ENCODE measurements around the gene QSER1. TPM values are rescaled to one million over a fixed set of nuclear protein-coding genes. Genes with fewer than 3 reads are reported as not detected.
A peak's percentile ranks its signal among the peaks of the same experiment; 100 is the strongest.

QSER1 gene
- total and polyA plus RNA-seq, 9 of the 15 experiments (the other 6 are each of a cell fraction or from before 2014, with no cell fraction given) = 5.8 to 33.6 (median 22.3) TPM

- TF ChIP-seq SMARCB1 (IDR thresholded peaks at IDR 0.05; ENCODE audit: insufficient read length, low read depth) = no peak
- TF ChIP-seq XRCC3 (IDR thresholded peaks at IDR 0.05) = no peak
- no peak for TF ChIP-seq ZNF512 (tag; IDR thresholded peaks at IDR 0.05)
- no peak for TF ChIP-seq ZNF324 (CRISPR knock-in tag; IDR thresholded peaks at IDR 0.05)
- no peak for TF ChIP-seq ARID2 (IDR thresholded peaks at IDR 0.05)
- no peak for TF ChIP-seq CTCFL (IDR thresholded peaks at IDR 0.05; ENCODE audit: borderline replicate concordance, insufficient read depth, low read depth, low read length, poor library complexity, severe bottlenecking)
- no peak for TF ChIP-seq KAT2B (IDR thresholded peaks at IDR 0.05; ENCODE audit: low read depth, low read length)
- no peak for TF ChIP-seq SMARCC2 (IDR thresholded peaks at IDR 0.05; ENCODE audit: low read depth)
- no peak for TF ChIP-seq BRD9 (IDR thresholded peaks at IDR 0.05; ENCODE audit: low read depth, partially characterized antibody)
- TF ChIP-seq ZC3H8 (IDR thresholded peaks at IDR 0.05) = no peak
- peak in 1 of 2 experiments; percentile 32; a peak in 1 of 4 replicates for TF ChIP-seq SRF (CRISPR knock-in tag; IDR thresholded peaks at IDR 0.05)
- TF ChIP-seq FOXK2 (conservative IDR thresholded peaks at IDR 0.05 in 1 of 2, IDR thresholded peaks at IDR 0.05 in 1 of 2; ENCODE audit: low read depth in 2 of 2) = no peak
- TF ChIP-seq KLF6 (CRISPR knock-in tag; IDR thresholded peaks at IDR 0.05; ENCODE audit: borderline replicate concordance) = no peak
- TF ChIP-seq ZFP30 (CRISPR knock-in tag; IDR thresholded peaks at IDR 0.05; ENCODE audit: borderline replicate concordance) = no peak
- TF ChIP-seq TRIM24 (IDR thresholded peaks at IDR 0.05) = no peak
- TF ChIP-seq NEUROD1 (IDR thresholded peaks at IDR 0.05; ENCODE audit: borderline replicate concordance, low read depth, low read length, partially characterized antibody) = no peak
- TF ChIP-seq TCFL5 (CRISPR knock-in tag; conservative IDR thresholded peaks at IDR 0.05) = no peak
- no peak for TF ChIP-seq KAT8 (IDR thresholded peaks at IDR 0.05; ENCODE audit: low read depth)
- no peak for TF ChIP-seq MECOM (CRISPR knock-in tag; IDR thresholded peaks at IDR 0.05)
- TF ChIP-seq JUND (IDR thresholded peaks at IDR 0.05; ENCODE audit: borderline replicate concordance, low read depth, low read length) = no peak
- no peak for TF ChIP-seq JUND (tag; IDR thresholded peaks at IDR 0.05; ENCODE audit: borderline replicate concordance, low read depth, low read length)
- no peak for TF ChIP-seq GATA2 (CRISPR knock-in tag; IDR thresholded peaks at IDR 0.05)
- no peak for TF ChIP-seq ZNF785 (CRISPR knock-in tag; IDR thresholded peaks at IDR 0.05)
- no peak for TF ChIP-seq ZNF232 (CRISPR knock-in tag; IDR thresholded peaks at IDR 0.05)
- TF ChIP-seq DIDO1 (tag; IDR thresholded peaks at IDR 0.05; ENCODE audit: low read depth) = no peak
- no peak for TF ChIP-seq ILF3 (IDR thresholded peaks at IDR 0.05; ENCODE audit: borderline replicate concordance)
Observed at GRCh38 chr11:33015621-33016551, 123.3 kb downstream of the QSER1 start, which contains the start of gene DEPDC7 (continued).
